ENCODE results near the gene PASD1.

The PASD1 gene

GRCh38 chrX:151724563-151725337 lies 161.3 kb downstream of the PASD1 start:
- Histone ChIP-seq H3K27me3 (ENCODE audit: insufficient read depth, low read depth) (no peaks in the 10 kb centered on the region), H3K27ac (no peak overlapping the region), H3K9ac (no peak overlapping the region), H3K79me2 (ENCODE audit: insufficient read depth, low read depth) (no peaks in the 10 kb centered on the region), H4K20me1 (ENCODE audit: insufficient read depth) (no peaks in the 10 kb centered on the region), H3K36me3 (ENCODE audit: insufficient read depth) (no peaks in the 10 kb centered on the region), H3K4me3 (IDR thresholded peaks at IDR 0.05; ENCODE audit: insufficient read depth, low read depth, low read length) (no peak overlapping the region), H2AFZ (ENCODE audit: low read depth) (no peak overlapping the region), H3K4me2 (no peak overlapping the region), H3K4me1 (ENCODE audit: low read depth, poor library complexity, severe bottlenecking) (no peaks in the 10 kb centered on the region)
- TF ChIP-seq, protein P1, sequence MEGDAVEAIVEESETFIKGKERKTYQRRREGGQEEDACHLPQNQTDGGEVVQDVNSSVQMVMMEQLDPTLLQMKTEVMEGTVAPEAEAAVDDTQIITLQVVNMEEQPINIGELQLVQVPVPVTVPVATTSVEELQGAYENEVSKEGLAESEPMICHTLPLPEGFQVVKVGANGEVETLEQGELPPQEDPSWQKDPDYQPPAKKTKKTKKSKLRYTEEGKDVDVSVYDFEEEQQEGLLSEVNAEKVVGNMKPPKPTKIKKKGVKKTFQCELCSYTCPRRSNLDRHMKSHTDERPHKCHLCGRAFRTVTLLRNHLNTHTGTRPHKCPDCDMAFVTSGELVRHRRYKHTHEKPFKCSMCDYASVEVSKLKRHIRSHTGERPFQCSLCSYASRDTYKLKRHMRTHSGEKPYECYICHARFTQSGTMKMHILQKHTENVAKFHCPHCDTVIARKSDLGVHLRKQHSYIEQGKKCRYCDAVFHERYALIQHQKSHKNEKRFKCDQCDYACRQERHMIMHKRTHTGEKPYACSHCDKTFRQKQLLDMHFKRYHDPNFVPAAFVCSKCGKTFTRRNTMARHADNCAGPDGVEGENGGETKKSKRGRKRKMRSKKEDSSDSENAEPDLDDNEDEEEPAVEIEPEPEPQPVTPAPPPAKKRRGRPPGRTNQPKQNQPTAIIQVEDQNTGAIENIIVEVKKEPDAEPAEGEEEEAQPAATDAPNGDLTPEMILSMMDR (conservative IDR thresholded peaks at IDR 0.05; ENCODE audit: low read depth, low read length), result no peak

GRCh38 chrX:151725338-151725614 lies 161.8 kb downstream of the PASD1 start:
- no peaks in the 10 kb centered on the region for H3K79me2 ChIP-seq (ENCODE audit: insufficient read depth, low read depth)
- H3K4me1 ChIP-seq (ENCODE audit: low read depth, poor library complexity, severe bottlenecking), result no peaks in the 10 kb centered on the region
- no peaks in the 10 kb centered on the region for H3K27me3 ChIP-seq (ENCODE audit: insufficient read depth, low read depth)
- no peak overlapping the region for H2AFZ ChIP-seq (ENCODE audit: low read depth)
- H3K27ac ChIP-seq, result no peak overlapping the region
- no peaks in the 10 kb centered on the region for H4K20me1 ChIP-seq (ENCODE audit: insufficient read depth)
- TF ChIP-seq, protein P1 (conservative IDR thresholded peaks at IDR 0.05; ENCODE audit: low read depth, low read length), result no peak
- no peak overlapping the region for H3K4me2 ChIP-seq
- no peak overlapping the region for H3K4me3 ChIP-seq (IDR thresholded peaks at IDR 0.05; ENCODE audit: insufficient read depth, low read depth, low read length)
- H3K9ac ChIP-seq, result no peak overlapping the region
- H3K36me3 ChIP-seq (ENCODE audit: insufficient read depth), result no peaks in the 10 kb centered on the region

Data from KMS-11 (cell line).